IPS DF 6.9 (cell line): ENCODE measurements around the gene NUTF2.

ENCODE experiments used
- DNase-seq: peaks from one replicate; pipeline ENCODE4 v3.0.0-alpha.2; 2013; ENCODE audit warnings: low read depth, low spot score
- H3K27ac ChIP-seq: one replicate; pipeline ENCODE4 v1.5.1; 2013; ENCODE audit warnings: low read length, control low read depth
- H3K27me3 ChIP-seq: 2 replicates; pipeline ENCODE4 v1.6.1; 2013; ENCODE audit warnings: mild to moderate bottlenecking, low read length; ENCODE audit not compliant: control insufficient read depth, insufficient read depth
- H3K36me3 ChIP-seq: 2 replicates; pipeline ENCODE4 v1.6.1; 2013; ENCODE audit warnings: low read length; ENCODE audit not compliant: control insufficient read depth, insufficient read depth
- H3K4me1 ChIP-seq: 2 replicates; pipeline ENCODE4 v1.6.1; 2013; ENCODE audit warnings: low read length; ENCODE audit not compliant: control insufficient read depth, insufficient read depth
- H3K4me3 ChIP-seq: 2 replicates; pipeline ENCODE4 v1.5.1; 2013; ENCODE audit warnings: mild to moderate bottlenecking, low read length
- H3K9me3 ChIP-seq: 2 replicates; pipeline ENCODE4 v1.6.1; 2013; ENCODE audit warnings: low read length, inconsistent platforms; ENCODE audit not compliant: control insufficient read depth, insufficient read depth
- WGBS: extraction: QIAGEN DNeasy Blood & Tissue Kit; methylation state at CpG from one replicate; pipeline ENCODE4 v1.1.7; 2013; ENCODE audit warnings: mixed read lengths, missing lambda C conversion rate; ENCODE audit not compliant: insufficient read length, insufficient coverage; 5-methylcytosine and 5-hydroxymethylcytosine counted together

Gene NUTF2

DNA sequence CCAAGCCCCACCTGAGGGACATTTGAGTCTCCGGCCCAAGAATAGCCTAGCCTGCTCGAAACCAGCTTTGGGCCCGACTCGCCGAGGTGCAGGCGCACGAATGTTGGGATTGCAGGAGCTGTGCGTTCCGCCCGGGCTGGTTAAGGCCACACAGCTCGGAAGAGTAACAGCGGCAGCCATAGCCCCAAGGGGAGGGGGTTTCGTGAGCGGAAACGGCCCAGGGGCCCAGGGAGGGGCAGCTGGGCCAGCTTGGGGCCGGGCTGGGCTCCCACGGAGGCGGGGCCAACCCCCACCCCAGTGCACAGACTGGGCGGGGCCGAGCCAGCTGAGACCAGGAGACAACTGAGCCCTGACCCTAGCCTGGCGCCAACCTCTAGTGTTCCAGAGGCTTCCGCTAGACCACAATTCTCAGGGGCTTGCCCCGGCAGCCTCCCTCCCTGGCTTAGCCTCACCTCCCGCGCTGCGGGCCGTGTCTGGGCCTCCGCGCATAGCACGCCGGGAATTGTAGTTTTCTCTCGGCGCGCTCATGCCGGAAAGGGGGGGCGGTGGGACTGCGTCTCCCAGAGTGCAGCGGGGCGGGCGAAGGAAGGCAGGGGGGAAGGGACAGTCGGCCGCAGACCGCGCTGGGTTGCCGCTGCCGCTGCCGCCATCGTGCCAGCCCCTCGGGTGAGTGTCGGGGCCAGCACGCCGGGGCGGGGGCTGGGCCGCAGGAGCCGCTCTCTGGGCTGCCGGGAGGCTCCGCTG lies at the start of gene NUTF2:
Gene NUTF2, plus strand, starts transcription at position 614 of the 744 bp plus-strand sequence. CDS start 18,198 bp downstream, outside the sequence.
- DNase-seq = peak; percentile 94
- H3K36me3 ChIP-seq = no peaks in the 10 kb centered on the region
- no CpG with 5 or more reads among the region's 57 CpGs for WGBS
- H3K4me3 ChIP-seq = peak within 1 kb of the TSS; percentile 84
- peaks cover 5% of the 10 kb centered on the region; the same call in 1 of the 2 replicates for H3K4me1 ChIP-seq
- H3K27ac ChIP-seq = no peak within 1 kb of the TSS
- no peaks in the 10 kb centered on the region for H3K27me3 ChIP-seq
- no peaks in the 10 kb centered on the region for H3K9me3 ChIP-seq

DNA sequence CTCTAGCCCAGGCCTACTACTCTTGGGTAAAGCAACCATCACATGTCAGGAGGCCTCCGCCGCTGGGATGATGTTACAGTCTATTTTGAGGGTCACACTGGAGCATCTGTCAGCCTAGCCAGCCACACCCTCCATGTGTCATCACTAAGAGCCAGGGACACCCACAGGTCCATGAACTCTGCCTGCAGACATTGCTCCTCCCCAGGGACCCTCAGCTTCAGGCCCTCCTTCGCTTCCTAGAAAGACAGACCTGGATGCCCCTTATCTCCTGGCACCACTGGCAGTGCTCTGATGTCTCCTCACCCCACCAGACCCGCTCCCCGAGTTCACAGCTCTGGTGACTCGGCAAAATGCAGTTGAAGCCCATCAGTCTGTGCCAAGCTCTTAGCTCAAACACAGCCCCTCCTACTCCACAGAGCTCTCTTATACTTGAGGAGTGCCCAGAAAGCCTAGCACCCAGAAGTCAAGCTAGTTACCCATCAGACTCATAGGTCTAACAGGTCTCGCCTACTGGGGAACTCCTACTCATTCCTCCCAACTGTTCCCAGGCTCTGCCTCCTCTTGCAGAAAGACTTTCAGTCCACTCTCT lies 46.3 kb upstream of the NUTF2 start:
- Histone ChIP-seq H3K27me3 (no peaks in the 10 kb centered on the region), H3K9me3 (no peaks in the 10 kb centered on the region), H3K27ac (no peak overlapping the region), H3K4me3 (no peak overlapping the region), H3K4me1 (0 out of 2 replicates have a peak, but pooled peaks cover under 1% of the 10 kb centered on the region), H3K36me3 (peaks cover 9% of the 10 kb centered on the region; the same call in 1 of the 2 replicates)
- WGBS = no CpG with 5 or more reads among the region's 7 CpGs
- DNase-seq = no peak

DNA sequence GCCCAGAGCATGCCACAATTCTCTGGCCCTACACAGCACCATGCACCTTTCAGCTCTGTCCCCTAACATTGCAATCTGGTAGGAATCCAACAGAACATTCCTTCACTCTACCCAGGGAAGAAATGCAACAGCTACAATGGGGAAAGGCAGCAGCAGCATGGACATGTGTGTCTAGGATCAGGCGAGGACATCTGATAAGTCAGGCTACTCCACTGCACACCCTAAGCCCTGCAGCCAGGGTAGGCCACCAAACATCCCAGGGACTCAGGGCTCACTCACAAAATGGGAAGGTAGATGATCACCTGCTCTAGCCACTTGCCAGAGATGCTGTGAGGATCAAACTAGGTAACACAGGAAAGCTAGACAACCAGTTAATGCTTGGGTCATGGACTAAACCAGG lies 45.5 kb upstream of the NUTF2 start:
- Histone ChIP-seq H3K27me3 (no peaks in the 10 kb centered on the region), H3K9me3 (no peaks in the 10 kb centered on the region), H3K4me1 (0 out of 2 replicates have a peak, but pooled peaks cover 2% of the 10 kb centered on the region), H3K27ac (no peak overlapping the region), H3K36me3 (peaks cover 9% of the 10 kb centered on the region; the same call in 1 of the 2 replicates), H3K4me3 (no peak overlapping the region)
- DNase-seq = no peak
- WGBS = no CpG with 5 or more reads among the region's 1 CpG

DNA sequence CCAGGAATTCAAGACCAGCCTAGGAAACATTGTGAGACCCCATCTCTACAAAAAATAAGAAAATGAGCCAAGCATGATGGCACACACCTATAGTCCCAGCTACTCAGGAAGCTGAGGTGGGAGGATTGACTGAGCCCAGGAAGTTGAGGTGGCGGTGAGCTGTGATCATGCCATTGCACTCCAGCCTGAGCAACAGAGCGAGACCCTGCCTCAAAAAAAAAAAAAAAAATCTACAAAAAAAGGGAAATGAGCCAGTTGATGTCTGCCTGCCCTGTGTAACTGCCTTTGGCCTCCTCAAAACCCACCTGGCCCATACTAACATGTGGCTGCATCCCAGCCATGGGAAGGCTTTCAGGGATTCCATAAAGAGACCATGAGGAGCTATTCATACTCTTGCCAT lies 44.9 kb upstream of the NUTF2 start:
- no peak for DNase-seq
- peaks cover 9% of the 10 kb centered on the region; the same call in 1 of the 2 replicates for H3K36me3 ChIP-seq
- no peaks in the 10 kb centered on the region for H3K9me3 ChIP-seq
- no peak overlapping the region for H3K4me3 ChIP-seq
- H3K27me3 ChIP-seq = no peaks in the 10 kb centered on the region
- no CpG with 5 or more reads among the region's 2 CpGs for WGBS
- H3K4me1 ChIP-seq = 0 out of 2 replicates have a peak, but pooled peaks cover 2% of the 10 kb centered on the region
- H3K27ac ChIP-seq = no peak overlapping the region

DNA sequence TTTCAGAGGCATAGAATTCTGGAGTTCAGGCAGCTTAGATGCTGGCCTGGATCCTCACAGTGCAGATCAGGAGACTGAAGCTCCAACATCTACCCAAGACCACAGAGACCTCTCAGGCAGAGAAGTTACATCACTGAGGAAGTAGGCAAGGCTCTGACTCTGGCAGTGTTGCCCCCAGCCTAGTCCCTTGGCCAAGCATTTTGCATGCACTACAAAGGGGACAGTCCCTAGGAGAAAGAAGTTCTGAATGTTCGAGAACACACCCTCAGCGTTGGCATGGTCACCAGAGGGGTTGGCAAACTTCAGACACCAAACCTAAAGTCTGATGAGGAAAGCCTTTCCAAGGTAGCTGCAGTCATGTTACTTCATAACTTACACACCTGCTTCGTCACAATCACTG lies 42.8 kb upstream of the NUTF2 start:
- no peaks in the 10 kb centered on the region for H3K27me3 ChIP-seq
- no peak overlapping the region for H3K4me3 ChIP-seq
- no peak overlapping the region for H3K27ac ChIP-seq
- 0 out of 2 replicates have a peak, but pooled peaks cover 6% of the 10 kb centered on the region for H3K36me3 ChIP-seq
- no peaks in the 10 kb centered on the region for H3K9me3 ChIP-seq
- H3K4me1 ChIP-seq = 0 out of 2 replicates have a peak, but pooled peaks cover 2% of the 10 kb centered on the region
- no peak for DNase-seq
- WGBS = no CpG with 5 or more reads among the region's 3 CpGs

GRCh38 chr16:67804853-67805542 lies 41.7 kb upstream of the NUTF2 start:
- no peak overlapping the region for H3K4me3 ChIP-seq
- H3K27ac ChIP-seq = no peak overlapping the region
- DNase-seq = no peak
- H3K27me3 ChIP-seq = no peaks in the 10 kb centered on the region
- H3K36me3 ChIP-seq = 0 out of 2 replicates have a peak, but pooled peaks cover 6% of the 10 kb centered on the region
- H3K9me3 ChIP-seq = no peaks in the 10 kb centered on the region
- WGBS = no CpG with 5 or more reads among the region's 4 CpGs
- 0 out of 2 replicates have a peak, but pooled peaks cover 2% of the 10 kb centered on the region for H3K4me1 ChIP-seq

GRCh38 chr16:67805718-67806427 lies 40.9 kb upstream of the NUTF2 start:
- Histone ChIP-seq H3K27ac (no peak overlapping the region), H3K4me3 (peak overlapping the region; percentile 93; the same call in 1 of the 2 replicates), H3K4me1 (0 out of 2 replicates have a peak, but pooled peaks cover 2% of the 10 kb centered on the region), H3K9me3 (no peaks in the 10 kb centered on the region), H3K27me3 (no peaks in the 10 kb centered on the region), H3K36me3 (0 out of 2 replicates have a peak, but pooled peaks cover 6% of the 10 kb centered on the region)
- WGBS = no CpG with 5 or more reads among the region's 26 CpGs
- DNase-seq = no peak

GRCh38 chr16:67806428-67807147 lies 40.1 kb upstream of the NUTF2 start, which contains the start of the genes RANBP10 and TSNAXIP1:
Gene RANBP10 (minus strand): TSS chr16:67806560. CDS start chr16:67806536, 24 bp downstream.
Gene TSNAXIP1 (plus strand): TSS chr16:67806889. CDS start chr16:67807150, 261 bp downstream.
- no CpG with 5 or more reads among the region's 54 CpGs for WGBS
- H3K27ac ChIP-seq = no peak within 1 kb of the TSS
- peak; percentile 98 for DNase-seq
- H3K4me3 ChIP-seq = peak within 1 kb of the TSS; percentile 93; the same call in 1 of the 2 replicates
- 0 out of 2 replicates have a peak, but pooled peaks cover 3% of the 10 kb centered on the region for H3K36me3 ChIP-seq
- 0 out of 2 replicates have a peak, but pooled peaks cover 2% of the 10 kb centered on the region for H3K4me1 ChIP-seq
- H3K27me3 ChIP-seq = no peaks in the 10 kb centered on the region
- H3K9me3 ChIP-seq = no peaks in the 10 kb centered on the region

DNA sequence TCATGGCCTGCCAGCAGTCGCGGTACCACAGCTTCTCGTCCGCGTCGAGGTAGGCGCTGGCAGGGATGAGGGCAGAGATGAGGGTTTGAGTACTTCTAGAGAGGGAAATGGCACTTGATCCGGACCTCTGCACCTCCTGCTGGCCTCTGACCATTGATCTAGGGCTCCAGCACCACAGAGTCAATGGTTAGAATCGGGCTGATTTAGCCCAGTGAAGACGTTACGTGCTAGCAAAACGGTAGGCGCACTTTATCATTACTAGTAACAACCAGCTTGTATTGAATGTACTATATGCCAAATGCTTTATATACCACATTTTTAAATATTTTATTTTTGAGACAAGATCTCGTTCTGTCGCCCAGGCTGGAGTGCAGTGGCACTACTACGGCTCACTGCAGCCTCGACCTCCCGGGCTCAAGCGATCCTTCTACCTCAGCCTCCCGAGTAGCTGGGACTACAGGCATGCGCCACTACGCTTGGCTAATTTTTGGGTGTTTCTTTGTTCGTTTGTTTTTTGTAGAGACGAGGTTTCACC lies 39.5 kb upstream of the NUTF2 start:
- H3K27me3 ChIP-seq = no peaks in the 10 kb centered on the region
- no CpG with 5 or more reads among the region's 24 CpGs for WGBS

More for the DNA sequence above, 39.5 kb upstream of the NUTF2 start:
- Histone ChIP-seq H3K36me3 (0 out of 2 replicates have a peak, but pooled peaks cover 3% of the 10 kb centered on the region), H3K4me3 (peak overlapping the region; percentile 55; the same call in 1 of the 2 replicates), H3K27ac (no peak overlapping the region), H3K4me1 (0 out of 2 replicates have a peak, but pooled peaks cover 2% of the 10 kb centered on the region), H3K9me3 (no peaks in the 10 kb centered on the region)
- DNase-seq = no peak
